K562 (cell line): ENCODE results near the gene CCDC17. TPM values are rescaled to one million over a fixed set of nuclear protein-coding genes. Genes with fewer than 3 reads are reported as not detected.
A peak's percentile ranks its signal among the peaks of the same experiment; 100 is the strongest.

Experiments
- ATAC-seq: fragments of 200-7000 bp; cut with Tn5 transposase; 3 replicates; pipeline ENCODE4 v1.9.1; 2020; ENCODE audit warnings: moderate library complexity
- BruUV-seq: library from RNA; stranded (reverse); fragments of 400-500 nt; replicated peaks from 2 replicates; lab custom pipeline; 2021; lab: Mats Ljungman, UMichigan
- CTCF ChIA-PET: fragments of 300-600 bp; formaldehyde crosslinking; extraction: SDS; loops from one replicate; lab custom pipeline; 2021; ENCODE audit warnings: low intra/inter-chr PET ratio; lab: Yijun Ruan, JAX
- POLR2A ChIA-PET: fragments of 300-600, 350-650 bp; sonication (Branson Sonifier 250); formaldehyde crosslinking; extraction: SDS; loops from one replicate; lab custom pipeline; 2021; ENCODE audit warnings: antibody characterized with exemption, inconsistent platforms; lab: Yijun Ruan, JAX
- DNase-seq, 4 experiments: peaks; one replicate each; pipeline versions ENCODE4 v3.0.0 to v3.0.0-alpha.2; 2011 to 2018; ENCODE audit warnings: low spot score in 3 of 4, mixed read lengths in 3 of 4; ENCODE audit errors: extremely low read depth in 1 of 4
- FAIRE-seq: peaks from 2 replicates; lab custom pipeline; 2011; peaks lifted over from hg19 to GRCh38; lab: Jason Lieb, UNC
- H2AFZ ChIP-seq: 2 replicates; pipeline ENCODE4 v1.6.0; 2011; ENCODE audit warnings: low read depth, low read length, control low read depth, inconsistent platforms
- H3K27ac ChIP-seq: fragments of 200-600 bp; 3 replicates; pipeline ENCODE4 v1.8.0; 2011; ENCODE audit warnings: low read depth, mild to moderate bottlenecking, control low read depth, inconsistent platforms, low read length, moderate library complexity, mixed read lengths; ENCODE audit errors: extremely low read depth
- H3K27me3 ChIP-seq, 2 experiments: fragments of 300-600 bp in 1 of 2; 2 replicates in 1 of 2; 3 replicates in 1 of 2; pipeline versions ENCODE4 v1.6.0 to v1.8.0; 2011; ENCODE audit warnings: inconsistent platforms in 2 of 2, low read length in 2 of 2, mild to moderate bottlenecking in 1 of 2, mixed read lengths in 1 of 2, moderate library complexity in 1 of 2; ENCODE audit not compliant: control insufficient read depth in 2 of 2, insufficient read depth in 2 of 2
- H3K36me3 ChIP-seq: fragments of 300-600 bp; 3 replicates; pipeline ENCODE4 v1.8.0; 2011; ENCODE audit warnings: mild to moderate bottlenecking, low read length, inconsistent platforms; ENCODE audit not compliant: control insufficient read depth, insufficient read depth
- H3K4me1 ChIP-seq, 2 experiments: fragments of 200-600 bp in 1 of 2; replicated peaks in 1 of 2; 2 replicates in 1 of 2; 3 replicates in 1 of 2; pipeline versions ENCODE4 v1.5.1 to v1.8.0; 2011; ENCODE audit warnings: inconsistent platforms in 2 of 2, low read length in 2 of 2, mild to moderate bottlenecking in 1 of 2, mixed read lengths in 1 of 2, moderate library complexity in 1 of 2; ENCODE audit not compliant: control insufficient read depth in 2 of 2, insufficient read depth in 2 of 2
- H3K4me2 ChIP-seq: 2 replicates; pipeline ENCODE4 v1.6.1; 2011; ENCODE audit warnings: low read length, control low read depth, inconsistent platforms, mixed read lengths; ENCODE audit not compliant: insufficient read depth
- H3K4me3 ChIP-seq: fragments of 200-600 bp; sonication (generic), shearing (Covaris generic); 2 replicates; pipeline ENCODE4 v1.5.1; 2016; ENCODE audit warnings: control low read depth, inconsistent platforms
- H3K79me2 ChIP-seq: fragments of 200-600 bp; 3 replicates; pipeline ENCODE4 v1.8.0; 2011; ENCODE audit warnings: low read length, inconsistent platforms; ENCODE audit not compliant: control insufficient read depth, insufficient read depth
- H3K9ac ChIP-seq, 2 experiments: 2 replicates each; pipeline versions ENCODE4 v1.6.0 to v1.6.1; 2011; ENCODE audit warnings: low read depth in 2 of 2, low read length in 2 of 2, control low read depth in 1 of 2, inconsistent platforms in 1 of 2, mild to moderate bottlenecking in 1 of 2, mixed read lengths in 1 of 2; ENCODE audit not compliant: insufficient read depth in 1 of 2
- H3K9me1 ChIP-seq: one replicate; pipeline ENCODE4 v1.6.0; 2011; ENCODE audit warnings: inconsistent platforms, mild to moderate bottlenecking, low read length, moderate library complexity; ENCODE audit not compliant: control insufficient read depth, insufficient read depth
- H3K9me3 ChIP-seq: replicated peaks from 2 replicates; pipeline ENCODE4 v1.5.1; 2011; ENCODE audit warnings: low read depth, low read length, inconsistent platforms; ENCODE audit not compliant: control insufficient read depth, insufficient read depth
- H4K20me1 ChIP-seq: replicated peaks from 2 replicates; pipeline ENCODE4 v1.6.1; 2011; ENCODE audit warnings: low read length, inconsistent platforms, mixed read lengths; ENCODE audit not compliant: control insufficient read depth, insufficient read depth
- HNRNPUL1 ChIP-seq: fragments of 200-400 bp; formaldehyde crosslinking; IDR thresholded peaks from 2 replicates; pipeline ENCODE4 v1.6.1; 2017; ENCODE audit warnings: low read length
- MAFF ChIP-seq: IDR thresholded peaks from 2 replicates; pipeline ENCODE4 v1.6.1; 2012; ENCODE audit warnings: low read length, improper control_type of control experiment
- POLR2A ChIP-seq: fragments of 450-650 bp; conservative IDR thresholded peaks from 2 replicates; pipeline ENCODE4 v1.6.1; 2016
- PRPF4 ChIP-seq: fragments of 200-400 bp; formaldehyde crosslinking; IDR thresholded peaks from one replicate; pipeline ENCODE4 v1.6.1; 2017; ENCODE audit warnings: low read length, low read depth, mild to moderate bottlenecking; ENCODE audit not compliant: insufficient read depth, poor library complexity, severe bottlenecking
- SUPT5H ChIP-seq: fragments of 450-650 bp; IDR thresholded peaks from 2 replicates; pipeline ENCODE4 v1.6.1; 2016
- ZC3H8 ChIP-seq: fragments of 450-650 bp; IDR thresholded peaks from 2 replicates; pipeline ENCODE4 v1.6.1; 2017
- ZNF121 ChIP-seq: sonication (generic); formaldehyde crosslinking; conservative IDR thresholded peaks from 2 replicates; pipeline ENCODE4 v1.8.0; 2022; ENCODE audit warnings: missing genetic modification reagents
- ZNF431 ChIP-seq: sonication (generic); formaldehyde crosslinking; IDR thresholded peaks from 2 replicates; pipeline ENCODE4 v1.8.0; 2022; ENCODE audit warnings: mild to moderate bottlenecking, missing genetic modification reagents
- WGBS: fragments of 100-300 bp; shearing (Covaris generic); methylation state at CpG from one replicate; pipeline ENCODE4 v1.1.6; 2016; ENCODE audit warnings: low coverage, mixed read lengths; ENCODE audit not compliant: insufficient coverage; ENCODE audit errors: missing lambda C conversion rate; 5-methylcytosine and 5-hydroxymethylcytosine counted together
- in situ Hi-C: fragments of 300-500 bp; cut with MboI; formaldehyde crosslinking; loops from 4 replicates; pipeline ENCODE4 v1.15.0; 2018; ENCODE audit warnings: inconsistent platforms, mixed read lengths
- intact Hi-C: fragments of 100-400 bp; cut with micrococcal nuclease; formaldehyde crosslinking; loops from 2 replicates; pipeline ENCODE4 v1.14.2; 2022
- polyA plus RNA-seq, 8 experiments: library from polyadenylated mRNA; depleted of rRNA in 4 of 8; stranded (reverse) in 5 of 8; unstranded in 3 of 8; fragments of >200 nt; fragmentation: Nextera tagmentation in 2 of 8; fragmentation: Illumina TruSeq in 1 of 8; extraction: Ambion mirVana in 2 of 8; extraction: Trizol in 1 of 8; gene quantifications; 2 replicates each; pipeline versions ENCODE4 v1.2.1 to v1.2.3, GENCODE V29; 2011 to 2014; ENCODE audit warnings: inconsistent platforms in 1 of 8, missing spikeins in 1 of 8
- total RNA-seq, 7 experiments: library from RNA; depleted of rRNA in 6 of 7; stranded (reverse); fragments of >200 nt in 6 of 7; fragmentation: Illumina TruSeq in 2 of 7; extraction: Trizol in 2 of 7; gene quantifications; 2 replicates each; pipeline versions ENCODE4 v1.2.1 to v1.2.3, GENCODE V29; 2011 to 2021; ENCODE audit warnings: low replicate concordance in 1 of 7
- TF ChIP-seq, protein P1 (sequence below): sonication (generic); formaldehyde crosslinking; IDR thresholded peaks from 2 replicates; pipeline ENCODE4 v1.8.0; 2022; ENCODE audit warnings: mild to moderate bottlenecking, low read depth, missing genetic modification reagents
- TF ChIP-seq, protein P2 (sequence below), 2 experiments: fragments of 450-650 bp in 1 of 2; IDR thresholded peaks; 2 replicates each; pipeline ENCODE4 v1.6.1; 2011 to 2017; ENCODE audit warnings: low read depth in 2 of 2, antibody characterized with exemption in 1 of 2, borderline replicate concordance in 1 of 2, low read length in 1 of 2, mild to moderate bottlenecking in 1 of 2, mixed read lengths in 1 of 2; ENCODE audit not compliant: control insufficient read depth in 1 of 2

Gene CCDC17
- total and polyA plus RNA-seq, 9 of the 15 experiments (the other 6 are each of a cell fraction or from before 2014, with no cell fraction given), result 0.20 to 2.4 (median 0.85) TPM

DNA sequence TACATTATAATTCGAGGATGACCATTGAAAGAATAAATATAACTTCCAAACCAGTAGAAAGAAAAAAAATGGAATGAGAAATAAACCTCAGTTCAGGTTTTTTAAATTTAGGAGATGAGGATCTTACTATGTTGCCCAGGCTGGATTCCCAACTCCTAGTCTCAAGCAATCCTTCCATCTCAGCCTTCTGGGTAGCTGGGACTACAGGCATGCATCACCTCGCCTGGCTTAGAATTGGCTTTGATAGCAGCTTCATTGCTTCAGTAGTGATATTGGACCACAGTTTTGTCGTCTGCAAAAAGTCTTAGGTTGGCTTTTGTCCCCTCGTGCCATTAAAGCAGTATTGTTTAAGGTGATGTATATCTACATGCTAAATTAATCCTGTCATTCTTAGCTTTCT lies 37.1 kb downstream of the CCDC17 start:
- in situ Hi-C loops, result no loop called here
- POLR2A ChIA-PET, result interaction anchor here (0.5 to 10.2 kb wide), 10 partner anchors 8 to 492 kb away, joined by 3 to 142 read pairs (median 14); partner anchors contain the start of genes MUTYH, PRDX1 and TOE1
- peak overlapping the region in 1 of 2 experiments; percentile 28; a peak in 1 of 4 replicates for H3K9ac ChIP-seq
- peak overlapping the region; percentile 99 for H3K4me2 ChIP-seq
- 38% methylated on average over 4 of the region's 4 CpGs for WGBS
- H3K4me1 ChIP-seq, result peaks cover 6 to 31% of the 10 kb centered on the region in 2 experiments; a peak in 4 of 5 replicates
- H3K27me3 ChIP-seq, result no peaks in the 10 kb centered on the region
- peaks cover 6% of the 10 kb centered on the region for H3K9me1 ChIP-seq
- DNase-seq (no peak), FAIRE-seq (no peak), ATAC-seq (no peak)
- H4K20me1 ChIP-seq, result peaks cover 38% of the 10 kb centered on the region
- intact Hi-C loops, result no loop called here
- CTCF ChIA-PET, result no interaction called here
- no peak overlapping the region for H3K27ac ChIP-seq
- H3K9me3 ChIP-seq, result no peaks in the 10 kb centered on the region
- no TSS peak for BruUV-seq
- H3K79me2 ChIP-seq, result peaks cover 83% of the 10 kb centered on the region
- no peak overlapping the region for H2AFZ ChIP-seq
- H3K4me3 ChIP-seq, result peak overlapping the region; percentile 88; the same call in 1 of the 2 replicates
- TF ChIP-seq POLR2A (0 out of 2 replicates have a peak, but pooled peaks have one; percentile 23), SUPT5H (0 out of 2 replicates have a peak, but pooled peaks have one; percentile 27), ZNF121 (CRISPR knock-in tag) (peak; percentile 84), PRPF4 (no peak)
- peaks cover 64% of the 10 kb centered on the region for H3K36me3 ChIP-seq

DNA sequence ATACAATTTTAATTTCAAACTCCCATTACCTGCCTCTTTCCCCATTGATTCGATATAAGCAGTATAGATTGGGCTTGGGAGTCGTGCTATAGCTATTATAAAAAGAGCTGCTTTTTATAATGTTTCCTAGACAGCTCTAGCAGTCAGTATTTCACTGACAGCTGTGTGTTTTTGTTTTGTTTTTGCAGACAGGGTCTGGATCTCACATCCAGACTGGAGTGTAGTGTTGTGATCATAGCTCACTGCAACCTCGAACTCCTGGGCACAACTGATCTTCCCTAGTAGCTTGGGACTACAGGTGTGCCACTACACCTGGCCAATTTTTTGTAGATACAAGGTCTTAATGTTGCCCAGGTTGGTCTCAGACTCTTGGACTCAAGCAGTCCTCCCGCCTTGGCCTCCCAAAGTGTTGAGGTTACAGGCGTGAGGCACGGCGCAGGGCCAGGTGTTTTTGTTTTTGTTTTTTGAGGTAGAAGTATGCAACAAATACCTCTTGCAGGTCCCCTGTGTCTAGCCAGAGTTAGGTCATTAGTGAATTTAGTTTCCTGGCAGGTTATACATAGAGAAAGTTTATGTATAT lies 38.3 kb downstream of the CCDC17 start:
- Histone ChIP-seq H3K4me2 (peak overlapping the region; percentile 99), H4K20me1 (peaks cover 35% of the 10 kb centered on the region), H3K27ac (peak overlapping the region; percentile 97), H3K27me3 (no peaks in the 10 kb centered on the region), H3K36me3 (peaks cover 52% of the 10 kb centered on the region), H2AFZ (no peak overlapping the region), H3K9me1 (peaks cover 3% of the 10 kb centered on the region), H3K4me3 (peak overlapping the region; percentile 88), H3K9me3 (no peaks in the 10 kb centered on the region), H3K79me2 (peaks cover 71% of the 10 kb centered on the region), H3K4me1 (peaks cover 6 to 31% of the 10 kb centered on the region in 2 experiments; a peak in 4 of 5 replicates), H3K9ac (peak overlapping the region; percentile 89 to 99)
- in situ Hi-C loops, result no loop called here
- FAIRE-seq (no peak), DNase-seq (no peak), ATAC-seq (no peak)
- WGBS, result 4% methylated on average over 7 of the region's 7 CpGs
- intact Hi-C loops, result no loop called here
- ChIA-PET POLR2A (interaction anchor here (0.6 to 10.2 kb wide), 38 partner anchors 9 to 1223 kb away, joined by 3 to 142 read pairs (median 5); partner anchors contain the start of genes AKR1A1, CCDC163, GPBP1L1 and HECTD3), CTCF (no interaction called here)
- BruUV-seq, result no TSS peak
- TF ChIP-seq, protein P1, sequence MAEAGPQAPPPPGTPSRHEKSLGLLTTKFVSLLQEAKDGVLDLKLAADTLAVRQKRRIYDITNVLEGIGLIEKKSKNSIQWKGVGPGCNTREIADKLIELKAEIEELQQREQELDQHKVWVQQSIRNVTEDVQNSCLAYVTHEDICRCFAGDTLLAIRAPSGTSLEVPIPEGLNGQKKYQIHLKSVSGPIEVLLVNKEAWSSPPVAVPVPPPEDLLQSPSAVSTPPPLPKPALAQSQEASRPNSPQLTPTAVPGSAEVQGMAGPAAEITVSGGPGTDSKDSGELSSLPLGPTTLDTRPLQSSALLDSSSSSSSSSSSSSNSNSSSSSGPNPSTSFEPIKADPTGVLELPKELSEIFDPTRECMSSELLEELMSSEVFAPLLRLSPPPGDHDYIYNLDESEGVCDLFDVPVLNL (CRISPR knock-in tag), result 0 out of 2 replicates have a peak, but pooled peaks have one; percentile 27
- TF ChIP-seq, protein P2, sequence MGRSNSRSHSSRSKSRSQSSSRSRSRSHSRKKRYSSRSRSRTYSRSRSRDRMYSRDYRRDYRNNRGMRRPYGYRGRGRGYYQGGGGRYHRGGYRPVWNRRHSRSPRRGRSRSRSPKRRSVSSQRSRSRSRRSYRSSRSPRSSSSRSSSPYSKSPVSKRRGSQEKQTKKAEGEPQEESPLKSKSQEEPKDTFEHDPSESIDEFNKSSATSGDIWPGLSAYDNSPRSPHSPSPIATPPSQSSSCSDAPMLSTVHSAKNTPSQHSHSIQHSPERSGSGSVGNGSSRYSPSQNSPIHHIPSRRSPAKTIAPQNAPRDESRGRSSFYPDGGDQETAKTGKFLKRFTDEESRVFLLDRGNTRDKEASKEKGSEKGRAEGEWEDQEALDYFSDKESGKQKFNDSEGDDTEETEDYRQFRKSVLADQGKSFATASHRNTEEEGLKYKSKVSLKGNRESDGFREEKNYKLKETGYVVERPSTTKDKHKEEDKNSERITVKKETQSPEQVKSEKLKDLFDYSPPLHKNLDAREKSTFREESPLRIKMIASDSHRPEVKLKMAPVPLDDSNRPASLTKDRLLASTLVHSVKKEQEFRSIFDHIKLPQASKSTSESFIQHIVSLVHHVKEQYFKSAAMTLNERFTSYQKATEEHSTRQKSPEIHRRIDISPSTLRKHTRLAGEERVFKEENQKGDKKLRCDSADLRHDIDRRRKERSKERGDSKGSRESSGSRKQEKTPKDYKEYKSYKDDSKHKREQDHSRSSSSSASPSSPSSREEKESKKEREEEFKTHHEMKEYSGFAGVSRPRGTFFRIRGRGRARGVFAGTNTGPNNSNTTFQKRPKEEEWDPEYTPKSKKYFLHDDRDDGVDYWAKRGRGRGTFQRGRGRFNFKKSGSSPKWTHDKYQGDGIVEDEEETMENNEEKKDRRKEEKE (IDR thresholded peaks at IDR 0.05; ENCODE audit: borderline replicate concordance in 1 of 2, control insufficient read depth in 1 of 2, low read depth in 2 of 2, low read length in 1 of 2), result 0 out of 4 replicates have a peak, but pooled peaks of 1 of the 2 experiments have one; percentile 11
- TF ChIP-seq MAFF (no peak), HNRNPUL1 (peak; percentile 76; the same call in 1 of the 2 replicates), ZC3H8 (no peak), ZNF431 (CRISPR knock-in tag) (0 out of 2 replicates have a peak, but pooled peaks have one; percentile 38)
- TF ChIP-seq, all 486 proteins: peak for 4
